ENCODE measurements around the gene DYNLL1. TPM values are rescaled to one million over a fixed set of nuclear protein-coding genes. Genes with fewer than 3 reads are reported as not detected.
A peak's percentile ranks its signal among the peaks of the same experiment; 100 is the strongest.

Gene DYNLL1
- total and polyA plus RNA-seq, 4 donors, result 101 to 275 (median 183) TPM

DNA sequence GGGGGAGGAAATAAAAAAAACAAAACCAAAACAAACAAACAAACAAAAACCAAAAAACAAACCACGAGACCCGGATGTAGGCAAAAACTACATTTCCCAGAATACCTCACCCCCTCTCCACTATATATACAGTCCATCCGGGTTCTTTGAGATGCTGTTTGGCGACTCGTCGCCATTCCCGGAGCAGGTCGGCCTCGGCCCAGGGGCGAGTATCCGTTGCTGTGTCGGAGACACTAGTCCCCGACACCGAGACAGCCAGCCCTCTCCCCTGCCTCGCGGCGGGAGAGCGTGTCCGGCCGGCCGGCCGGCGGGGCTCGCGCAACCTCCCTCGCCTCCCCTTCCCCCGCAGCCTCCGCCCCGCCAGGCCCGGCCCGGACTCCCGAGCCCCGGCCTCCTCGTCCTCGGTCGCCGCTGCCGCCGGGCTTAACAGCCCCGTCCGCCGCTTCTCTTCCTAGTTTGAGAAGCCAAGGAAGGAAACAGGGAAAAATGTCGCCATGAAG is 38.3 kb downstream of the DYNLL1 start, which contains the start of gene RNF10:
Gene RNF10 (plus strand): TSS at position 154 of the 500 bp plus-strand sequence. CDS start 456 bp downstream, outside the sequence.
- peaks cover 7 to 43% (median 37%) of the 10 kb centered on the region in 4 donors for H3K4me1 ChIP-seq (ENCODE audit: control insufficient read depth in 4 of 4, insufficient read depth in 4 of 4, low read length in 3 of 4)
- H3K9ac ChIP-seq (ENCODE audit: low read depth in 1 of 2, low read length in 2 of 2), result peak within 1 kb of the TSS; percentile 94 to 97
- WGBS, result under 1% methylated on average over 43 of the region's 43 CpGs
- peak; percentile 54 for TF ChIP-seq REST (IDR thresholded peaks at IDR 0.05)
- TF ChIP-seq TAF1 (conservative IDR thresholded peaks at IDR 0.05), result no peak
- TF ChIP-seq GABPA (IDR thresholded peaks at IDR 0.05 in 1 of 2, conservative IDR thresholded peaks at IDR 0.05 in 1 of 2), result peak in 1 of 2 donors; percentile 37
- no peak for TF ChIP-seq RAD21 (IDR thresholded peaks at IDR 0.05)
- TF ChIP-seq NR2F2 (IDR thresholded peaks at IDR 0.05), result no peak
- TF ChIP-seq YY1 (IDR thresholded peaks at IDR 0.05), result peak; percentile 89
- peak; percentile 19 for TF ChIP-seq ZBTB33 (IDR thresholded peaks at IDR 0.05)
- no peak for TF ChIP-seq JUND (IDR thresholded peaks at IDR 0.05)
- TF ChIP-seq HNF4G (IDR thresholded peaks at IDR 0.05), result no peak
- peak; percentile 19 for TF ChIP-seq SP1 (IDR thresholded peaks at IDR 0.05)
- no peaks in the 10 kb centered on the region for H3K36me3 ChIP-seq (ENCODE audit: control insufficient read depth in 4 of 4, insufficient read depth in 3 of 4, low read depth in 1 of 4, low read length in 3 of 4)
- peak within 1 kb of the TSS; percentile 83 to 91 for H3K27ac ChIP-seq (ENCODE audit: low read depth in 1 of 2, low read length in 2 of 2)
- no peaks in the 10 kb centered on the region for H3K27me3 ChIP-seq (ENCODE audit: control insufficient read depth in 4 of 4, insufficient read depth in 4 of 4, low read length in 3 of 4)
- DNase-seq (ENCODE audit: low spot score), result peak; percentile 85
- H3K4me3 ChIP-seq (ENCODE audit: low read depth in 1 of 3, low read length in 3 of 3), result peak within 1 kb of the TSS; percentile 90 to 99 (median 93)
- H3K9me3 ChIP-seq (ENCODE audit: control insufficient read depth in 4 of 4, low read length in 3 of 4), result no peaks in the 10 kb centered on the region

- Histone ChIP-seq H3K4me3 (ENCODE audit: low read depth in 1 of 3, low read length in 3 of 3) (peak overlapping the region; percentile 90 to 99 (median 93)), H3K4me1 (ENCODE audit: control insufficient read depth in 4 of 4, insufficient read depth in 4 of 4, low read length in 3 of 4) (peaks cover 12 to 45% (median 38%) of the 10 kb centered on the region in 4 donors), H3K9ac (ENCODE audit: low read depth in 1 of 2, low read length in 2 of 2) (peak overlapping the region; percentile 94 to 97), H3K9me3 (ENCODE audit: control insufficient read depth in 4 of 4, low read length in 3 of 4) (no peaks in the 10 kb centered on the region), H3K27me3 (ENCODE audit: control insufficient read depth in 4 of 4, insufficient read depth in 4 of 4, low read length in 3 of 4) (no peaks in the 10 kb centered on the region), H3K36me3 (ENCODE audit: control insufficient read depth in 4 of 4, insufficient read depth in 3 of 4, low read depth in 1 of 4, low read length in 3 of 4) (peaks cover 0 to 3% (median 0%) of the 10 kb centered on the region in 4 donors), H3K27ac (ENCODE audit: low read depth in 1 of 2, low read length in 2 of 2) (peak overlapping the region; percentile 83 to 91)
- WGBS, result 1% methylated on average over 52 of the region's 52 CpGs
- peak; percentile 70 for DNase-seq (ENCODE audit: low spot score)
- TF ChIP-seq HNF4A (conservative IDR thresholded peaks at IDR 0.05) (no peak), RAD21 (IDR thresholded peaks at IDR 0.05) (no peak), EGR1 (IDR thresholded peaks at IDR 0.05; ENCODE audit: low read depth in 2 of 2) (no peak), YY1 (IDR thresholded peaks at IDR 0.05) (peak; percentile 33), FOXA2 (IDR thresholded peaks at IDR 0.05) (no peak), REST (IDR thresholded peaks at IDR 0.05) (no peak), JUND (IDR thresholded peaks at IDR 0.05) (peak in 1 of 2 donors; percentile 43), TAF1 (conservative IDR thresholded peaks at IDR 0.05) (no peak), RXRA (IDR thresholded peaks at IDR 0.05) (peak in 1 of 2 donors; percentile 49), SP1 (IDR thresholded peaks at IDR 0.05) (no peak), HNF4G (IDR thresholded peaks at IDR 0.05) (no peak), FOXA1 (IDR thresholded peaks at IDR 0.05) (no peak)
- TF ChIP-seq, protein P1, sequence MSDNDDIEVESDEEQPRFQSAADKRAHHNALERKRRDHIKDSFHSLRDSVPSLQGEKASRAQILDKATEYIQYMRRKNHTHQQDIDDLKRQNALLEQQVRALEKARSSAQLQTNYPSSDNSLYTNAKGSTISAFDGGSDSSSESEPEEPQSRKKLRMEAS (IDR thresholded peaks at IDR 0.05), result no peak
These were observed 39.1 kb downstream of the DYNLL1 start for GRCh38 chr12:120534703-120535655.

Measured in liver (tissue), 9 donors.